ENCODE results near the gene WNK2. TPM values are rescaled to one million over a fixed set of nuclear protein-coding genes. Genes with fewer than 3 reads are reported as not detected.

The WNK2 gene
- total and polyA plus RNA-seq, 2 of the 4 experiments (the other 2 are of a cell fraction): not detected

- no peaks in the 10 kb centered on the region for H3K9me1 ChIP-seq (ENCODE audit: insufficient read depth, low read length)
- intact Hi-C loops (cut with micrococcal nuclease): no loop called here
- no peak overlapping the region for H2BK120ac ChIP-seq (ENCODE audit: low read depth, low read length)
- no peaks in the 10 kb centered on the region for H3K4me1 ChIP-seq (ENCODE audit: control insufficient read depth, insufficient read depth, low read length)
- no peak overlapping the region for H2AFZ ChIP-seq (replicated peaks; ENCODE audit: low read length, poor library complexity)
- H3K36me3 ChIP-seq (ENCODE audit: control insufficient read depth, insufficient read depth, low read length): no peaks in the 10 kb centered on the region
- ChIA-PET POLR2A (ENCODE audit: unreplicated experiment) (no interaction called here), CTCF (no interaction called here)
- no peak overlapping the region for H3K27ac ChIP-seq (ENCODE audit: insufficient read depth, low read length)
- in situ Hi-C loops (cut with MboI; ENCODE audit: low sequenced_read_pairs): no loop called here
- DNase-seq: no peak
- H2BK5ac ChIP-seq (ENCODE audit: low read depth, low read length, poor library complexity, severe bottlenecking): no peak overlapping the region
- no peak overlapping the region for H3K9ac ChIP-seq (ENCODE audit: low read depth, low read length)
- no peak overlapping the region for H3K4me3 ChIP-seq (ENCODE audit: insufficient read depth, low read depth, low read length)
- no peak overlapping the region for H3K4me2 ChIP-seq (ENCODE audit: low read depth, low read length)
- no peak overlapping the region for H4K5ac ChIP-seq (ENCODE audit: low read depth, low read length)
- H3K56ac ChIP-seq (ENCODE audit: extremely low read depth, insufficient read depth, low read length): no peak overlapping the region
- H2BK15ac ChIP-seq (ENCODE audit: low read depth, low read length): no peak overlapping the region
- H3K9me3 ChIP-seq (ENCODE audit: control insufficient read depth, insufficient read depth, low read length): no peaks in the 10 kb centered on the region
- H3K14ac ChIP-seq (replicated peaks; ENCODE audit: low read depth, low read length): no peak overlapping the region
- peaks cover 2% of the 10 kb centered on the region; the same call in 1 of the 2 replicates for H3K27me3 ChIP-seq (ENCODE audit: control insufficient read depth, insufficient read depth, low read length)
- ATAC-seq (ENCODE audit: low read depth): no peak
- dilution Hi-C loops (cut with HindIII; ENCODE audit: low sequenced_read_pairs, unreplicated experiment): no loop called here
- no CpG with 5 or more reads among the region's 3 CpGs for WGBS, 2 experiments (ENCODE audit: extremely low coverage in 2 of 2, insufficient read length in 1 of 2)
- no peak overlapping the region for H4K91ac ChIP-seq (ENCODE audit: insufficient read depth, low read depth, low read length)
- H3K18ac ChIP-seq (ENCODE audit: low read depth, low read length): no peak overlapping the region
- H2BK20ac ChIP-seq (ENCODE audit: low read depth, low read length): no peak overlapping the region
- H2AK5ac ChIP-seq (ENCODE audit: low read depth, low read length): no peak overlapping the region
- no peaks in the 10 kb centered on the region; the same call in 1 of the 2 replicates for H4K20me1 ChIP-seq (ENCODE audit: insufficient read depth, low read length)
- no peak overlapping the region for H3K4ac ChIP-seq (ENCODE audit: low read depth, low read length)
- no peaks in the 10 kb centered on the region for H3K79me1 ChIP-seq (ENCODE audit: low read depth in 1 of 2, low read length in 2 of 2)
- TF ChIP-seq SMC3 (IDR thresholded peaks at IDR 0.05; ENCODE audit: low read depth, low read length): no peak
- no peak for TF ChIP-seq POLR2A (IDR thresholded peaks at IDR 0.05; ENCODE audit: low read depth, low read length)
- TF ChIP-seq MXI1 (IDR thresholded peaks at IDR 0.05; ENCODE audit: borderline replicate concordance, low read depth, low read length): no peak
- TF ChIP-seq CHD1 (IDR thresholded peaks at IDR 0.05; ENCODE audit: low read depth, low read length): no peak
- TF ChIP-seq ELK1 (IDR thresholded peaks at IDR 0.05; ENCODE audit: borderline replicate concordance, low read depth, low read length): no peak
- TF ChIP-seq BHLHE40 (IDR thresholded peaks at IDR 0.05; ENCODE audit: low read depth, low read length): no peak
- TF ChIP-seq FOS (IDR thresholded peaks at IDR 0.05; ENCODE audit: low read depth, low read length): no peak
- no peak overlapping the region for H2AK9ac ChIP-seq (replicated peaks; ENCODE audit: low read depth, low read length, poor library complexity)
- H4K8ac ChIP-seq (ENCODE audit: low read depth in 2 of 2, low read length in 2 of 2): no peak overlapping the region
- no peak overlapping the region for H3K23ac ChIP-seq (ENCODE audit: low read depth, low read length)
- no TSS peak for BruUV-seq (replicated peaks)
Measured at GRCh38 chr9:93270976-93271375, 87.0 kb downstream of the WNK2 start.

All from IMR-90 (cell line).